GM12872 (cell line): ENCODE data around the gene ZNF621.

ENCODE experiments used
- CTCF ChIP-seq: IDR thresholded peaks from 3 replicates; pipeline ENCODE4 v1.5.1; 2011; ENCODE audit warnings: low read depth, mild to moderate bottlenecking, low read length, moderate library complexity; ENCODE audit not compliant: insufficient read depth

Gene ZNF621

GRCh38 chr3:40550167-40550566, 25.4 kb downstream of the ZNF621 start:
- TF ChIP-seq CTCF = no peak

DNA sequence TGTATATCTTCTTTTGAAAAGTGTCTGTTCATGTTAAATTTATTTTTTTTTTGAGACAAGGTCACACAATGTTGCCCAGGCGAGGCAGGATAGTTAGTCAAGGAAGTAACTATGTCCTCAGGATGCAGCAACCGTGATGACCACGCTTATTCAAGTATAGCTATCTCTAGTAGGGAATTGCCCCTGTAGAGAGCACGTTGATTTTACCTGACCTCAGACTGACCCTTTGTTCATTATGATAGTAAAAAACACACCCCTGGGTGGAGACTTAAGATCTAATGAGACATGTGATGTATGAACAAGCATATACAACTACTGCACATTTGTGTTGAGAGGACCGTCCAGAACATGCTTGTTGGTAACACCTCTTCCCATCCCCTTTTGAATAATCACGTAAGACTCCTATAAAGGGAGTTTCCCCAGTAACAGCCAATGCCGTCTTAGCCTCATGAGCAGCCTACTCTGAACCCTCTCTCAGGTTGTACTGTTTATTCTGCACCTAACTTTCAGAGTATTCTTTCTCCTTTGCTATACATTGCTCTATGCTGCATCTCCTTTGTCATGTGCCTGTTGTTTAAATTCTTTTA, 32.9 kb downstream of the ZNF621 start:
- no peak for TF ChIP-seq CTCF

DNA sequence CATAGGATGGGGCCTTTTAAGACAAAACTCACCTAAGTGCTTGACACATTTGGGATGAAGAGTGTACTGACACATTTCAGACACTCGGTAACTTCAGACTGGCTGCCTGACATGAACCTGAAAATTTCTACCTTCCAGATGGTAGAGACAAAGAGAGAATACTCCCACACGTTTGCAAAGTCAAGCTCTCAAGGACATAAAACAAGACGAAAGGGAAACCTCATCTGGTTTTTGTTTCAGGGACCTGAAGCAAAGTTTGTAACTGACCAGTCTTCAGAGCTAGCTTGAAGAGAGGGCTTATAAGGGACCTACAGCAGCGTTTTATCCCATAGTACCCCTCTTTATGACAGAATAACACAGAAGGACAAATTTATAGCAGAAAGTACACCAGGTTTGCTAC, 41.9 kb downstream of the ZNF621 start:
- no peak for TF ChIP-seq CTCF

DNA sequence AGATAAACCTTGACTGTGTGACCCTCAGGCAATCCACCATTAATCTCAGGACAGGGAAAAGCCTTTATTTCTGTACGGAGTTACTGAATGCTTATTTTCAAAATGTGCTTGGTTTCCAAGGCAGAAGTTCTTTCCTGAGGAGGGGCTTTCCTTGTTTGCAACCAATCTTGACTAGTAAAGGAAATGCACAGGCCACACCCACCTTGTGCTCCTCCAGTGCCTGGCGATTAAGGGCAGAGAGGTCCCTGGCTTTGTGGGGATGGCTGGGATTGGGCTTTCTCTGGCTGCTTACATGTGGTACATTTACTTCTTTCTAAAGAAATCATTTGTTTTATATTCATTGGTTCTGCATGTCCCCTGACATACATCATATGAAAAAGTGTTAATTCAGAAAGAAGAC, 47.8 kb downstream of the ZNF621 start:
- no peak for TF ChIP-seq CTCF

DNA sequence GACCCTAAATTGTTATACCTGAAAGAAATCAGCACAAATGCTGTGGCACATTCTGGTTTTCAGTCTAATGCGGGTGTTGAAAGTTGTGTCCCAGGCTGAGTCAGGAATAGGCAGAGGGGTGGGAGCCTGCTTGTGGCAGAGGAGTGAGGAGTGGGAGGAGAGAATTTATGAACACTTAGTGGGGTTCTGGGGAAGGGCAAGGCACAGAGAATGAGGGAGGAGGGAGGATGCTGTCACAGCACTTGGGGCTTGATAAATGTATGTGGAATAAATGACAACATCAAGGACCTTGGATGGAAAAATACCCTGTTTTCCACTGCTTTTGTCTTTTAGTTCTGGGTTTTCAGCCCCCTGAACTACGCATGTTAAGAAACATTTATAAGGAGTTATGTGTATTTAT, 49.3 kb downstream of the ZNF621 start:
- no peak for TF ChIP-seq CTCF

- no peak for TF ChIP-seq CTCF
These were observed 49.9 kb downstream of the ZNF621 start for GRCh38 chr3:40574661-40575060.

DNA sequence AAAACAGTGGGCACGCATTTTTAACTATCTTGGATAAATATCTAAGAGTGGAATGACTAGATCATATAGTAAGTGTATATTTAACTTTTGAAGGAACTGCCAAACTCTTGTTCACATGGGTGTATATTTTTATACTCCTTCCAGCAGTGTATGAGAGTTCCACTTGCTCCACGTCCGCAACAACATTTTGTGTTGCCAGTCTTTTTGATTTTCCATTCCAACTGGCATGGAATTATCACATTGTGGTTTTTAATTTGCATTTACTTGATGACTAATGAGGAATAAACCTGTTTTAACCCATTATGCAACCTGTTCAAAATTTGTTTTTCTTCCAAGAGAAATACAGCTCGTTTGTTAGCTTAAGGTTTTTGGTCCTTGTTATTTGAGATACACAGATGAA, 51.6 kb downstream of the ZNF621 start:
- TF ChIP-seq CTCF = no peak
